Naive B cell (primary cell): Measurements from ENCODE around the gene POTEF. TPM values are rescaled to one million over a fixed set of nuclear protein-coding genes. Genes with fewer than 3 reads are reported as not detected.
"Not testable (repeated sequence)": the region's sequence is repeated elsewhere in the genome, so short reads cannot be mapped to it uniquely, and the experiment has no call there.

Experiments used
- ATAC-seq, 2 donors: fragments of 150-1000 bp; cut with Tn5 transposase; 2 replicates each; pipeline ENCODE4 v1.10.0; 2021; ENCODE audit warnings: low read depth in 2 of 2, mild to moderate bottlenecking in 2 of 2, moderate library complexity in 2 of 2
- DNase-seq: peaks from one replicate; pipeline ENCODE4 v3.0.0; 2022
- H3K27ac Mint-ChIP-seq, 6 donors: one replicate each; pipeline ENCODE4 v1.8.0; 2020 to 2022; ENCODE audit warnings: mild to moderate bottlenecking in 6 of 6, mixed read lengths in 6 of 6, moderate library complexity in 5 of 6, inconsistent platforms in 2 of 6
- H3K27me3 Mint-ChIP-seq, 3 donors: one replicate each; pipeline ENCODE4 v1.8.0; 2021 to 2022; ENCODE audit warnings: mixed read lengths in 3 of 3, mild to moderate bottlenecking in 1 of 3
- H3K36me3 Mint-ChIP-seq, 2 donors: one replicate each; pipeline ENCODE4 v1.8.0; 2020 to 2022; ENCODE audit warnings: mixed read lengths in 2 of 2, inconsistent platforms in 1 of 2, mild to moderate bottlenecking in 1 of 2
- H3K4me1 Mint-ChIP-seq, 3 donors: one replicate each; pipeline ENCODE4 v1.8.0; 2020 to 2022; ENCODE audit warnings: mixed read lengths in 3 of 3, inconsistent platforms in 1 of 3, mild to moderate bottlenecking in 1 of 3, moderate library complexity in 1 of 3
- H3K4me3 Mint-ChIP-seq, 8 donors: one replicate each; pipeline ENCODE4 v1.8.0; 2020 to 2022; ENCODE audit warnings: mild to moderate bottlenecking in 8 of 8, mixed read lengths in 8 of 8, moderate library complexity in 8 of 8, inconsistent platforms in 2 of 8
- H3K9me3 Mint-ChIP-seq, 7 donors: one replicate each; pipeline ENCODE4 v1.8.0; 2020 to 2022; ENCODE audit warnings: mixed read lengths in 7 of 7, mild to moderate bottlenecking in 5 of 7, inconsistent platforms in 2 of 7, moderate library complexity in 1 of 7
- polyA plus RNA-seq, 6 donors: library from polyadenylated mRNA; unstranded; fragments of 300-500 nt; fragmentation: Illumina TruSeq; gene quantifications; one replicate each; pipeline ENCODE4 v1.2.3, GENCODE V29; 2021; ENCODE audit warnings: low read depth in 6 of 6

POTEF gene
- polyA plus RNA-seq, 6 donors from 2014 or later = not detected

DNA sequence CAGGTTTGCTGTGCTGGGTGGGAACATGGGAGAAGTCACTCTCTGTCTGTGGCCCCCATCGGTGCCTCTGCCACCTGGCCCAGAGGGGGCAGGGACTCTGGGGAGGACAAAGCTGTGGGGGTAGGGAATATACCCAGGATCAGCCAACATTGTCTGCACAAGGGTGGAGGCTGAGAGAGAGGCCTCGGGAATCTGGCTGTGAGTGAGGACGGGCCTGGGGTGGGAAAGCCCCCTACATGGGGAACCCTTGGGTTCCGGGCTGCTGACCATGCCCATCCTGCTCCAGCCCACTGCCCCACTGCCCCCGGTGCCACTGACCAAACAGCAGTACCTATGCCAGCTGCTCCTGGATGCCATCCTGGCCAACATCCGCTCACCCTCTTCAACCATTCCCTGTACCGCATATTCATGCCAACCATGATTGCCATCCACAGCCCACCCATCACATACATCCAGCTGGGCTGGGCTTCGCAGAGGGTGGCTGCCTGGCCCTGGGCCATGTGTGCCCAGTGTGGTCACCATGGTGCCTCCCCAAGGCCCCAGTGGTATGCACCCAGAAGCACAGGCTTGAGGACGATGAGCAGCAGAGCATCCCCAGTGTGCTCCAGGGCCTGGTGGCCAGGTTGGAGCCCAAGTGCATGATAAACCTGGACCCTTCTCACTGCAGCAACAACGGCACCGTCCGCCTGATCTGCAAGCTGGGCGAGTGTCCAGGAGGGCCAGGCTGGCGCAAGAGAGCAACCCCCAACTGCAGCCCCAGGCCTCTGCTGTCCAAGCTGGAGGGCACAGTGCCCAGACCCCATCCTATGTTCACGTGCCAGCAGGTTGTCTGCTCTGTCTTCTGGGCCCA, 6.9 kb upstream of the POTEF start:
- H3K27me3 Mint-ChIP-seq = no peaks in the 10 kb centered on the region
- no peaks in the 10 kb centered on the region for H3K4me1 Mint-ChIP-seq
- no peaks in the 10 kb centered on the region for H3K36me3 Mint-ChIP-seq
- H3K9me3 Mint-ChIP-seq = no peaks in the 10 kb centered on the region
- DNase-seq = no peak
- no peak for ATAC-seq
- H3K27ac Mint-ChIP-seq = no peak overlapping the region
- peak overlapping the region in 1 of 8 donors; percentile 15 for H3K4me3 Mint-ChIP-seq

DNA sequence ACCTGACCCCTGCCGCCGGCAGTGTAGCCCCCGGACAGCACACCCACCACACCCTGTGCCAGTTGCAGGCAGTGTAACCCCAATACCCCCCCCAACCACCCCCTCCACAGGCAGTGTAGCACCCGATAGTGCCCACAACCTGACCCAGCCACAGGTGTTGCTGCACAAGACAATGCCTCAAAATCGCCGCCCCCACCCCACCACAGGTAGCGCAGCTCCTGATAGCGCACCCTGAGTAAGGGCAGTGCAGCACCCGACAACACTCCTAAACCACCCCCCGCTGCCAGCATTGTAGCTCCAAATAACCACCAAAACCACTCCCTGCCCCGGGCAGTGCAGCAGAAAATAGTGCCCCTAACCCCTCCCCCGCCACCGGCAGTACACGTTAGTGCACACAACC, 558 bp downstream of the POTEF start:
- not testable (repeated sequence) for H3K4me3 Mint-ChIP-seq, H3K36me3 Mint-ChIP-seq, H3K27me3 Mint-ChIP-seq, DNase-seq, H3K4me1 Mint-ChIP-seq, H3K27ac Mint-ChIP-seq, H3K9me3 Mint-ChIP-seq, ATAC-seq

DNA sequence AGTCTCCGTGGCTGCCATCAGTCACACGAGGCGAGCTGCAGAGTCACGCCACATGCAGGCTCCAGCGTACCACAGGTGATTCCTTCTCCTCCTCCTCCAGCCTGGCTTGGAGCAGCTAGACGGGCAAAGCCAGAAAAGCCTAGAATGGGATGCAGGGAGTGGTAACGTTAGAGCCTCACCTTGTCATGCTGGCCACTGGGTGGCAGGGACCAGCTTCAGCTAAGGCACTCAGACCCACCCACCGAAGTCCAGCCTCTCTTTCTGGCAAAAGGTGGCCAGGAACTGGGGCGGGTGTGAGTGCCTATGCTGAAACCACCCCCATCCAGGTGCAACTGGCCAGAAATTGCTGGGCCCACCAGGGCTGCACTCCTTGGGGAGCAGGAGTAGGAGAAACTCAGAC, 1.3 kb downstream of the POTEF start:
- not testable (repeated sequence) for ATAC-seq

GRCh38 chr2:130120924-130121323, 8.1 kb downstream of the POTEF start:
- not testable (repeated sequence) for ATAC-seq, H3K36me3 Mint-ChIP-seq, H3K4me3 Mint-ChIP-seq, H3K27me3 Mint-ChIP-seq, H3K4me1 Mint-ChIP-seq, DNase-seq, H3K27ac Mint-ChIP-seq, H3K9me3 Mint-ChIP-seq

More for the DNA sequence above, 1.3 kb downstream of the POTEF start:
- not testable (repeated sequence) for H3K9me3 Mint-ChIP-seq, H3K27ac Mint-ChIP-seq, H3K36me3 Mint-ChIP-seq, DNase-seq, H3K4me3 Mint-ChIP-seq, H3K4me1 Mint-ChIP-seq, H3K27me3 Mint-ChIP-seq

- not testable (repeated sequence) for ATAC-seq, H3K27ac Mint-ChIP-seq, H3K27me3 Mint-ChIP-seq, H3K36me3 Mint-ChIP-seq, H3K4me3 Mint-ChIP-seq, DNase-seq, H3K4me1 Mint-ChIP-seq, H3K9me3 Mint-ChIP-seq
These were observed 26.2 kb downstream of the POTEF start for GRCh38 chr2:130102597-130103363.

- not testable (repeated sequence) for H3K4me3 Mint-ChIP-seq, H3K27me3 Mint-ChIP-seq, DNase-seq, H3K36me3 Mint-ChIP-seq, H3K4me1 Mint-ChIP-seq, ATAC-seq, H3K9me3 Mint-ChIP-seq, H3K27ac Mint-ChIP-seq
These were observed 66.4 kb downstream of the POTEF start for GRCh38 chr2:130062645-130063044.

DNA sequence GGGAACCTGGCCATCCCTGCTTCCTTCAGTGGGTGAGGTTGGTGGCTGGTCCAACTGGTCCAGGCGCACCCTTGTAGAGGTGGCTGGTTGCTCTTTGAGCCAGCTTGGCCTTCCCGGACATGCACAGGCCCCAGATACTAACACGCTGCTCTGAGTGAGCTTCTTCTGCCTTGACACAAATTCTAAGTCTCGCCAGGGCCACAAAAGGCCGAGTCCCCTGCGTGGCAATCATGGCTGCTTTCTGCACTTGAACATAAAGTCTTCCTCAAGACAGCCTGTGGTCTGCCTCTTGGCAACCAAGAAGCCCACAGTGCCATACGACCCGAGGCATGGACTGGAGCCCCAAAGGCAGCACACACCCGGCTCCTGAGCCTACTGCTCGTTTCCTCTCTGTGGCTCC, 69.0 kb downstream of the POTEF start:
- H3K36me3 Mint-ChIP-seq, H3K27me3 Mint-ChIP-seq, H3K9me3 Mint-ChIP-seq, DNase-seq, H3K4me1 Mint-ChIP-seq, H3K27ac Mint-ChIP-seq, H3K4me3 Mint-ChIP-seq, ATAC-seq: not testable (repeated sequence)

- not testable (repeated sequence) for H3K36me3 Mint-ChIP-seq, H3K27ac Mint-ChIP-seq, ATAC-seq, H3K4me3 Mint-ChIP-seq, DNase-seq, H3K4me1 Mint-ChIP-seq, H3K9me3 Mint-ChIP-seq, H3K27me3 Mint-ChIP-seq
These were observed 72.7 kb downstream of the POTEF start for GRCh38 chr2:130056336-130056735.

GRCh38 chr2:130053217-130053911, 75.7 kb downstream of the POTEF start:
- H3K4me1 Mint-ChIP-seq, ATAC-seq, H3K27me3 Mint-ChIP-seq, DNase-seq, H3K36me3 Mint-ChIP-seq, H3K9me3 Mint-ChIP-seq: not testable (repeated sequence)
- Mint-ChIP-seq H3K4me3 (peak overlapping the region in 1 of 8 donors; percentile 60), H3K27ac (peak overlapping the region in 1 of 6 donors; percentile 29)

DNA sequence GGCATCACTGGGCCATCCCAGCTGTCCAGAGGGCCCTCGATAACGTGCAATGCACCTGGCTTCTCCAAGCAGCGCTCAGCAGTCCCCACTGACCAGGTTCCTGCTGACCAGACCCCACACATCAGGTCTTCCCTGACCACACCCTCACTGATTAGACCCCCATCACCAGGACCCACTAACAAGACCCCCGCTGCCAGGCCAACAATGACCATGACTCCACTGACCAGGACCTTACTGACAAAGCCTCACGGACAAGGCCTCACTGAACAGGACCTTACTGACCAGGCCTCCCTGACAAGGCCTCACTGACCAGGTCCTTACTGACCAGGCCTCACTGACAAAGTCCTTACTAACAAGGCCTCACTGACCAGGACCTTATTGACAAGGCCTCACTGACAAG, 76.6 kb downstream of the POTEF start:
- H3K9me3 Mint-ChIP-seq, H3K27me3 Mint-ChIP-seq, H3K27ac Mint-ChIP-seq, DNase-seq, ATAC-seq, H3K4me1 Mint-ChIP-seq, H3K36me3 Mint-ChIP-seq: not testable (repeated sequence)
- H3K4me3 Mint-ChIP-seq = peak overlapping the region in 1 of 8 donors; percentile 29

- H3K27me3 Mint-ChIP-seq, H3K27ac Mint-ChIP-seq, H3K4me1 Mint-ChIP-seq, ATAC-seq, H3K4me3 Mint-ChIP-seq, DNase-seq, H3K9me3 Mint-ChIP-seq, H3K36me3 Mint-ChIP-seq: not testable (repeated sequence)
These were observed 80.6 kb downstream of the POTEF start for GRCh38 chr2:130048422-130048821.

- DNase-seq, H3K9me3 Mint-ChIP-seq, H3K4me3 Mint-ChIP-seq, H3K36me3 Mint-ChIP-seq, H3K4me1 Mint-ChIP-seq, H3K27ac Mint-ChIP-seq, ATAC-seq: not testable (repeated sequence)
- H3K27me3 Mint-ChIP-seq = peaks cover 5 to 10% (median 5%) of the 10 kb centered on the region in 3 donors
These were observed 90.8 kb downstream of the POTEF start for GRCh38 chr2:130038265-130038603.

DNA sequence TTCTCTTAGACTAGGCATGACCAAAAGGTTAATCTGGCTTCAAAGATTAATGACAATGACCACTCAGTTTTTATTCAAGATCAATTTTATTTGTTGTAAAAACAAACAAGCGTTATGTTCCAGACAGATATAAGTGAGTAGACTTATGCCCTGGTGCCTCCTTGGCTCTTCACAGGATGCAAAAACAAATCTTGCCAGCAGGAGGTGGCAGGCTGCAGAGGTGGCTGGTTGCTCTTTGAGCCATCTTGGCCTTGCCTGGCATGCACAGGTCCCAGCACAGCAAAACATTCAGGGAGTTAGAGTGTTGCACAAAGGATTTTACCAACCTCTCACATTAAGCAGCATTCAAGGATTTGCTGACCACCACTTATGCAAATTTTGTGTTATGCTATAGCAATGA, 103.1 kb downstream of the POTEF start:
- peaks cover 0 to 35% (median 16%) of the 10 kb centered on the region in 3 donors for H3K27me3 Mint-ChIP-seq
- not testable (repeated sequence) for H3K27ac Mint-ChIP-seq, H3K9me3 Mint-ChIP-seq, ATAC-seq, H3K4me1 Mint-ChIP-seq, H3K36me3 Mint-ChIP-seq, H3K4me3 Mint-ChIP-seq, DNase-seq
